OCI-LY1 (cell line): ENCODE measurements around the gene MUL1.

Experiments
- H2AFZ ChIP-seq: fragments of 200-600 bp; sonication (generic), shearing (Covaris generic); 2 replicates; pipeline ENCODE4 v1.6.0; 2014; ENCODE audit warnings: antibody characterized with exemption, mild to moderate bottlenecking, low read length
- H3F3A ChIP-seq: fragments of 200-600 bp; sonication (generic), shearing (Covaris generic); 2 replicates; pipeline ENCODE4 v1.6.0; 2014; ENCODE audit warnings: mild to moderate bottlenecking, antibody characterized with exemption, low read length, moderate library complexity; ENCODE audit not compliant: insufficient read depth
- H3K27ac ChIP-seq: fragments of 200-600 bp; sonication (generic); 2 replicates; pipeline ENCODE4 v1.5.1; 2014; ENCODE audit warnings: low read length, mixed run types, mild to moderate bottlenecking, low read depth; ENCODE audit not compliant: poor library complexity, severe bottlenecking
- H3K27me3 ChIP-seq: fragments of 200-600 bp; sonication (generic); 2 replicates; pipeline ENCODE4 v1.6.0; 2014; ENCODE audit warnings: antibody characterized with exemption, mild to moderate bottlenecking, low read length, moderate library complexity; ENCODE audit not compliant: insufficient read depth
- H3K36me3 ChIP-seq: fragments of 200-600 bp; sonication (generic); 2 replicates; pipeline ENCODE4 v1.6.1; 2014; ENCODE audit warnings: mild to moderate bottlenecking, antibody characterized with exemption, low read length, moderate library complexity, mixed read lengths; ENCODE audit not compliant: insufficient read depth
- H3K4me1 ChIP-seq: fragments of 200-600 bp; sonication (generic); 2 replicates; pipeline ENCODE4 v1.5.1; 2014; ENCODE audit warnings: mild to moderate bottlenecking, low read length, moderate library complexity; ENCODE audit not compliant: insufficient read depth, severe bottlenecking
- H3K4me2 ChIP-seq: fragments of 200-600 bp; sonication (generic), shearing (Covaris generic); 2 replicates; pipeline ENCODE4 v1.6.1; 2014; ENCODE audit warnings: low read length
- H3K4me3 ChIP-seq: fragments of 200-600 bp; sonication (generic); 2 replicates; pipeline ENCODE4 v1.5.1; 2014; ENCODE audit warnings: low read length, low read depth, mild to moderate bottlenecking, mixed read lengths; ENCODE audit not compliant: poor library complexity, severe bottlenecking
- H3K79me2 ChIP-seq: fragments of 200-600 bp; shearing (Covaris generic); 2 replicates; pipeline ENCODE4 v1.6.1; 2016; ENCODE audit warnings: mixed run types, low read length, mixed read lengths; ENCODE audit not compliant: insufficient read depth
- H3K9ac ChIP-seq: fragments of 200-600 bp; sonication (generic), shearing (Covaris generic); 2 replicates; pipeline ENCODE4 v1.6.1; 2014; ENCODE audit warnings: mild to moderate bottlenecking, low read length, mixed read lengths
- H3K9me2 ChIP-seq: fragments of 200-600 bp; sonication (generic), shearing (Covaris generic); 2 replicates; pipeline ENCODE4 v1.6.1; 2014; ENCODE audit warnings: low read depth, mild to moderate bottlenecking, low read length, mixed read lengths
- H3K9me3 ChIP-seq: fragments of 200-600 bp; shearing (Covaris generic); 2 replicates; pipeline ENCODE4 v1.6.1; 2014; ENCODE audit warnings: low read length, mixed read lengths
- H4K20me1 ChIP-seq: fragments of 200-600 bp; sonication (generic), shearing (Covaris generic); 2 replicates; pipeline ENCODE4 v1.6.0; 2016; ENCODE audit warnings: mild to moderate bottlenecking, low read length; ENCODE audit not compliant: insufficient read depth
- CTCF ChIP-seq: fragments of 200-600 bp; sonication (generic), shearing (Covaris generic); IDR thresholded peaks from 2 replicates; pipeline ENCODE4 v1.5.1; 2017; ENCODE audit warnings: mild to moderate bottlenecking, antibody characterized with exemption, low read length, moderate library complexity, mixed read lengths
- EZH2 ChIP-seq: fragments of 200-600 bp; sonication (generic), shearing (Covaris generic); IDR thresholded peaks from 2 replicates; pipeline ENCODE4 v1.8.0; 2017; ENCODE audit warnings: borderline replicate concordance, mixed run types, mild to moderate bottlenecking, antibody characterized with exemption, low read length, moderate library complexity, mixed read lengths

MUL1 gene

GRCh38 chr1:20483098-20483832 lies 24.7 kb downstream of the MUL1 start:
- H3K79me2 ChIP-seq, result no peaks in the 10 kb centered on the region
- no peaks in the 10 kb centered on the region for H3K4me1 ChIP-seq
- no peaks in the 10 kb centered on the region for H3K9me2 ChIP-seq
- H3F3A ChIP-seq, result no peaks in the 10 kb centered on the region
- H3K27me3 ChIP-seq, result no peaks in the 10 kb centered on the region
- H3K27ac ChIP-seq, result no peak overlapping the region
- H3K9ac ChIP-seq, result no peak overlapping the region
- TF ChIP-seq EZH2, result no peak
- no peak for TF ChIP-seq CTCF
- H3K4me3 ChIP-seq, result no peak overlapping the region
- no peak overlapping the region for H3K4me2 ChIP-seq
- H4K20me1 ChIP-seq, result no peaks in the 10 kb centered on the region
- H3K9me3 ChIP-seq, result no peaks in the 10 kb centered on the region
- H3K36me3 ChIP-seq, result no peaks in the 10 kb centered on the region
- no peak overlapping the region for H2AFZ ChIP-seq

GRCh38 chr1:20481643-20482498 lies 26.1 kb downstream of the MUL1 start:
- no peak for TF ChIP-seq CTCF
- TF ChIP-seq EZH2, result no peak
- no peak overlapping the region for H3K27ac ChIP-seq
- no peak overlapping the region for H3K4me3 ChIP-seq
- no peak overlapping the region for H3K4me2 ChIP-seq
- H2AFZ ChIP-seq, result no peak overlapping the region
- H3K9me2 ChIP-seq, result no peaks in the 10 kb centered on the region
- H4K20me1 ChIP-seq, result no peaks in the 10 kb centered on the region
- H3K27me3 ChIP-seq, result no peaks in the 10 kb centered on the region
- no peaks in the 10 kb centered on the region for H3K79me2 ChIP-seq
- no peaks in the 10 kb centered on the region for H3F3A ChIP-seq
- no peak overlapping the region for H3K9ac ChIP-seq
- H3K36me3 ChIP-seq, result no peaks in the 10 kb centered on the region
- H3K9me3 ChIP-seq, result no peaks in the 10 kb centered on the region
- no peaks in the 10 kb centered on the region for H3K4me1 ChIP-seq

- Histone ChIP-seq H2AFZ (no peak overlapping the region), H3K4me2 (no peak overlapping the region), H3F3A (no peaks in the 10 kb centered on the region), H3K36me3 (no peaks in the 10 kb centered on the region), H3K4me1 (no peaks in the 10 kb centered on the region), H3K79me2 (no peaks in the 10 kb centered on the region), H3K27ac (no peak overlapping the region), H3K9me2 (no peaks in the 10 kb centered on the region), H3K4me3 (no peak overlapping the region), H3K9me3 (no peaks in the 10 kb centered on the region), H3K9ac (no peak overlapping the region), H4K20me1 (no peaks in the 10 kb centered on the region), H3K27me3 (no peaks in the 10 kb centered on the region)
- no peak for TF ChIP-seq EZH2
- TF ChIP-seq CTCF, result no peak
These were observed 26.9 kb downstream of the MUL1 start for GRCh38 chr1:20480951-20481617.
